ENCODE measurements around the gene RPS26.

RPS26 gene

DNA sequence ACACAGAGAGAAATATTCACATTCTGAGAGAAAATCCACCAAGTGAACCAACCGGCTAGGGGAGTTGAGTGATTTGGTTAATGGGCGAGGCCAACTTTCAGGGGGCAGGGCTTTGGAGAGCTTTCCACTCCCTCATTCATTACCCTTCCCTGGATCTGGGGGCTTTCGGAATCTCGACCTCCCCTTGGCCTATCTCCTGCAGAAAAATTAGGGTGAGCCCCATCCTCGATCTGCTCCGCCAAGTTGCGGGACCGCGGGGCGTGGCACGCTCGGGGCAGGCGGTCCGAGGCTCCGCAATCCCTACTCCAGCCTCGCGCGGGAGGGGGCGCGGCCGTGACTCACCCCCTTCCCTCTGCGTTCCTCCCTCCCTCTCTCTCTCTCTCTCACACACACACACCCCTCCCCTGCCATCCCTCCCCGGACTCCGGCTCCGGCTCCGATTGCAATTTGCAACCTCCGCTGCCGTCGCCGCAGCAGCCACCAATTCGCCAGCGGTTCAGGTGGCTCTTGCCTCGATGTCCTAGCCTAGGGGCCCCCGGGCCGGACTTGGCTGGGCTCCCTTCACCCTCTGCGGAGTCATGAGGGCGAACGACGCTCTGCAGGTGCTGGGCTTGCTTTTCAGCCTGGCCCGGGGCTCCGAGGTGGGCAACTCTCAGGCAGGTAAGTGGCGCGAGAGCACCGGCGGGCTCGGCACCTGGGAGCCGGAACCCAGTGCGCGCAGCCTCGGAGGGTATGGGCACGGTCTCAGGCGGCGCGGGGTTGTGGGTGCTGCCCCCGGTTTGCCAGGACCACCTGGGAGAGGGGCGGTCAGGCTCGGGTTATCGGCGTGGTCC, 38.2 kb downstream of the RPS26 start, which contains the start of gene ERBB3:
Gene ERBB3, plus strand, starts transcription at position 443 of the 833 bp plus-strand sequence. Its CDS starts 136 bp downstream, at position 579.
- TF ChIP-seq, protein P1, sequence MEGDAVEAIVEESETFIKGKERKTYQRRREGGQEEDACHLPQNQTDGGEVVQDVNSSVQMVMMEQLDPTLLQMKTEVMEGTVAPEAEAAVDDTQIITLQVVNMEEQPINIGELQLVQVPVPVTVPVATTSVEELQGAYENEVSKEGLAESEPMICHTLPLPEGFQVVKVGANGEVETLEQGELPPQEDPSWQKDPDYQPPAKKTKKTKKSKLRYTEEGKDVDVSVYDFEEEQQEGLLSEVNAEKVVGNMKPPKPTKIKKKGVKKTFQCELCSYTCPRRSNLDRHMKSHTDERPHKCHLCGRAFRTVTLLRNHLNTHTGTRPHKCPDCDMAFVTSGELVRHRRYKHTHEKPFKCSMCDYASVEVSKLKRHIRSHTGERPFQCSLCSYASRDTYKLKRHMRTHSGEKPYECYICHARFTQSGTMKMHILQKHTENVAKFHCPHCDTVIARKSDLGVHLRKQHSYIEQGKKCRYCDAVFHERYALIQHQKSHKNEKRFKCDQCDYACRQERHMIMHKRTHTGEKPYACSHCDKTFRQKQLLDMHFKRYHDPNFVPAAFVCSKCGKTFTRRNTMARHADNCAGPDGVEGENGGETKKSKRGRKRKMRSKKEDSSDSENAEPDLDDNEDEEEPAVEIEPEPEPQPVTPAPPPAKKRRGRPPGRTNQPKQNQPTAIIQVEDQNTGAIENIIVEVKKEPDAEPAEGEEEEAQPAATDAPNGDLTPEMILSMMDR (IDR thresholded peaks at IDR 0.05; ENCODE audit: insufficient read depth, low read length, missing control alignments) = peak; percentile 11
- DNase-seq (ENCODE audit: low read depth, low spot score) = no peak
- H3K4me3 ChIP-seq (ENCODE audit: low read depth, low read length) = peak within 1 kb of the TSS; percentile 67
- ChIA-PET CTCF (interaction anchor here (0.8 to 3.0 kb wide), 19 partner anchors 10 to 342 kb away, joined by 3 to 27 read pairs (median 4); partner anchors contain the start of genes PA2G4, SUOX and ZC3H10), POLR2A (interaction anchor here (0.8 to 1.6 kb wide), 2 partner anchors 24 kb away, joined by 4 to 10 read pairs; partner anchors contain the start of gene PA2G4)

DNA sequence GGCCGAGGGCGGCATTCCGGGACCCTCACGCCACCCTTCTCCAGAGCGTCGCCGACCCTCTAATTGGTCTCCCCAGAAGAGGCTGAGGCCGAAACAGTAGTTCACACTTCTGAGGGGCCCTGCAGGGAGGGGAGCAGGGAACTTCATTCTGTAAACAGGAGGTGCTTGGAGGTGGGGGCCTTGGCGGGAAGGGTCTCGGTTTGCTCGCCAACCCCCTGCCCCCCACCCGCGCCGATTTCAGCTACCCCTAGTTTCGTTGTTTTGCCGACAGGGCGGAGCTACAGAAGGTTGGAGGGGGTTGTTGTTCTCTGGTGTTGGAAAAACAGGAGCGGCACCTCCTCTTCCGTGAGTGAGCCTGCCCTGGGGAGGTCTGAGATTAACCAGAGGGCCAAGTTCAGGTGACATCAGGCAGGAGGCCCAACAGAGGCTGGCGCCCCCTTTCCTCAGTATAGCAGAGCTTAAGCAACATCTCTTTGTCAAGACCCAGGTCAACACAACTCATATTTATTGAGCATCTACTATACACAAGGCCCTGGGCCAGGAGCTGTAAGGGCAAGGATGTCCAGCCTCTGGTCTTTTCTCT, 38.9 kb downstream of the RPS26 start:
- TF ChIP-seq, protein P1 (IDR thresholded peaks at IDR 0.05; ENCODE audit: insufficient read depth, low read length, missing control alignments) = no peak
- POLR2A ChIA-PET = interaction anchor here (0.8 kb wide), 1 partner anchor 23 kb away, joined by 4 read pairs; the partner anchor contains the start of gene PA2G4
- no peak for DNase-seq (ENCODE audit: low read depth, low spot score)
- peak overlapping the region; percentile 67 for H3K4me3 ChIP-seq (ENCODE audit: low read depth, low read length)
- CTCF ChIA-PET = interaction anchor here (1.0 to 3.0 kb wide), 6 partner anchors 10 to 84 kb away, joined by 3 to 18 read pairs (median 4); partner anchors contain the start of genes PA2G4 and SUOX

DNA sequence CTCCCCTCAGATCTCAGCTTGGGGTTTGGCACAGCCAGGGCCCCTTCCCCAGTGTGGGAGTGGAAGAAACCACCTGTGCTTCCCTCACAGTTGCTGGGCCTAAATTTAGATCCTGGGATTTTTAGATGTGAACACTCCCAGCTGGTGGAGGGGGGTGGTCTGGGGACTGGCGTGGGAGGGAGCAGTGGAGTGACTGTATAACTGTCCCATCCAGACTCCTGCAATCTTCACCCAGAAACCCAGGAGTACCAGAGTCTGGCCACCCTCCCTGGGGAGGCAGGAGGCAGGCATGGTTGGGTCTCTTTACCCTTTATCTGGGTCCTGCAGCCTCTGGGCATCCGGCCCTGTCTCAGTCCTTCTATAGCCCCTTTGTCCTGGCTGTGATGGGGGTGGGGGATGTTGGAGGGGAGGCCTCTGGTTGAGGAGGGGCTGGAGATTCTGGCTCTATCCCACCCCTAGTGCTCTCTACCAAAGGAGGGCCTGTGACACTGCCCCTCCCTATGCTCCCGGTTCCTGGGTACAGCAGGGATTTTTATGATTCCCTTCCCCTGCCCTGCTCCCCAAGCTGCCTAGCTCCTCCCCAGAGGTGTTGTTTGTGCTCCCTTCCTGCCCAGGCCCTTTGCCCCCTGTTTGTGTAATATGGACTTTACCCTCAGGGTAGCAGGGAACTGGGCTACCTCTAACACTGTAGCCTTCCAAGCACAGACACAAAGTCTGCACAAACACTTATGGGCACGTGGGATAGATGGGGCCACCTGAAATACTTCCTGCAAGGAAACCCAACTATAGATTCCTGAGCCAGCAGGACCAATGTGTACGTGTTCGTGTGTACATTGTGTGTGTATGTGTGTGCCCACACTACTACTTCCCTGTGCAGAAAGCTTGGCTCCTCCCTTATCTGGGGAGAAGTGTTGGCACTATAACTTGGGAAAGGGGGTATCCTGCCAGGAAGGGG, 40.0 kb downstream of the RPS26 start:
- H3K4me3 ChIP-seq (ENCODE audit: low read depth, low read length) = no peak overlapping the region
- TF ChIP-seq, protein P1 (IDR thresholded peaks at IDR 0.05; ENCODE audit: insufficient read depth, low read length, missing control alignments) = no peak
- no peak for DNase-seq (ENCODE audit: low read depth, low spot score)
- POLR2A ChIA-PET = no interaction called here
- CTCF ChIA-PET = interaction anchor here (0.7 to 3.0 kb wide), 9 partner anchors 9 to 85 kb away, joined by 3 to 18 read pairs (median 4); partner anchors contain the start of genes PA2G4 and SUOX

DNA sequence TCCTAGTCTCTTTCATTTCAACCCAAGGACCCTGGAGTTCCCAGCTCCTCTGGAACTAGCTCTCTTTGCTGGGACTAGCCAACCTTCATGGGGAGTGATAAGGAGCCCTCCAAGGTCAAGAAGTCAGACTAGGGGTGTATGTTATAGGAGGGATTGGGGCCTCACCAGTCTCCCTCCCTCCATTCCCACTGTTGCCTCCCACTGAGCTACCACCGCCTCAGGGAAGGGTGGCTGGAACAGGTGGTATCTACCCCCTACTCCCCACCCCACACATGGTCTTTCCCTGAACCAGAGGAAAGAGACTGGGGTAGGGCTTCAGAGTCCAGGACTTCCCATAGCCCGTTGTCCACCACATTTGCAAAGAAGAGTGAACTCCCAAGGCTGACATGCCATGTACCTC, 40.7 kb downstream of the RPS26 start:
- DNase-seq (ENCODE audit: low read depth, low spot score) = no peak
- ChIA-PET POLR2A (no interaction called here), CTCF (interaction anchor here (0.7 to 2.0 kb wide), 4 partner anchors 9 to 35 kb away, joined by 3 to 8 read pairs (median 4); no protein-coding TSS in a partner anchor)
- TF ChIP-seq, protein P1 (IDR thresholded peaks at IDR 0.05; ENCODE audit: insufficient read depth, low read length, missing control alignments) = no peak
- no peak overlapping the region for H3K4me3 ChIP-seq (ENCODE audit: low read depth, low read length)

DNA sequence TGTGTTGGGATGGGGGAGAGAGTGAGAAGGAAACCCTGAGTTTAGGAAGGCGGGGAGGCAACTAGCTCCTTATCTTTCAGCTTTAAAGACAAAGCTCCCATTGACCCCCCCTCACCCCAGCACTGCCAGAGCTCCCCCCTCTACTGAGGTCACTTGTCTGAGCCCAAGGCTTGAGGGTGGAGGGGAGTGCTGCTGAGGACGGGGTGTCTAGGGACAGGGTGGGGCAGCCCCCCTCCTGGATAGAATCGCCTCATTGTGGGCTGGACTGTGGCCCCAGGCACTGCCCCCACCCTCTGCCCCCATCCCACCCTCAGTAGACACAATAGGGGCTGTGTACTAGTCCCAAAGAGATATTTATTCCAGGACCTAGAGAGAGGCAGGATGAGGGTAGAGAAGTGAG, 41.2 kb downstream of the RPS26 start:
- no peak overlapping the region for H3K4me3 ChIP-seq (ENCODE audit: low read depth, low read length)
- ChIA-PET CTCF (interaction anchor here (0.8 to 2.0 kb wide), 4 partner anchors 9 to 36 kb away, joined by 3 to 8 read pairs (median 4); no protein-coding TSS in a partner anchor), POLR2A (no interaction called here)
- TF ChIP-seq, protein P1 (IDR thresholded peaks at IDR 0.05; ENCODE audit: insufficient read depth, low read length, missing control alignments) = no peak
- DNase-seq (ENCODE audit: low read depth, low spot score) = no peak
